Ovary (tissue), 9 donors: ENCODE results near the gene TENM3. TPM values are rescaled to one million over a fixed set of nuclear protein-coding genes. Genes with fewer than 3 reads are reported as not detected.

ENCODE experiments used
- DNase-seq, 5 donors: peaks; one replicate each; pipeline ENCODE4 v3.0.0-alpha.2; 2019 to 2020
- H3K27ac ChIP-seq, 2 donors: fragments of 200-600 bp; one replicate each; pipeline versions ENCODE4 v1.5.1 to v1.8.0; 2019 to 2022
- H3K27me3 ChIP-seq: fragments of 200-600 bp; one replicate; pipeline ENCODE4 v1.8.0; 2022
- H3K36me3 ChIP-seq: fragments of 200-600 bp; sonication (generic); one replicate; pipeline ENCODE4 v1.5.1; 2019
- H3K4me1 ChIP-seq: one replicate; pipeline ENCODE4 v1.8.1; 2013; ENCODE audit warnings: mild to moderate bottlenecking, moderate library complexity; ENCODE audit not compliant: insufficient read depth
- H3K4me3 ChIP-seq: fragments of 200-600 bp; sonication (generic); one replicate; pipeline ENCODE4 v1.5.1; 2017
- H3K9me3 ChIP-seq, 2 donors: fragments of 200-600 bp in 1 of 2; sonication (generic) in 1 of 2; one replicate each; pipeline versions ENCODE4 v1.5.1 to v1.8.1; 2013 to 2019; ENCODE audit warnings: mild to moderate bottlenecking in 1 of 2, moderate library complexity in 1 of 2
- CTCF ChIP-seq, 3 donors: fragments of 450-650 bp in 2 of 3; fragments of 200-600 bp in 1 of 3; IDR thresholded peaks; one replicate each; pipeline versions ENCODE4 v1.5.1 to v1.8.0; 2016 to 2022; ENCODE audit warnings: antibody characterized with exemption in 3 of 3, mild to moderate bottlenecking in 1 of 3
- EP300 ChIP-seq: sonication (generic); formaldehyde crosslinking; IDR thresholded peaks from one replicate; pipeline ENCODE4 v1.6.1; 2017; ENCODE audit warnings: antibody characterized with exemption
- POLR2A ChIP-seq: fragments of 450-650 bp; IDR thresholded peaks from one replicate; pipeline ENCODE4 v1.6.1; 2017; ENCODE audit warnings: antibody characterized with exemption, mild to moderate bottlenecking, moderate library complexity
- WGBS, 3 donors: extraction: QIAGEN DNeasy Blood & Tissue Kit in 1 of 3; methylation state at CpG; one replicate each; pipeline versions ENCODE4 v1.1.5 to v1.1.7; 2013 to 2017; 5-methylcytosine and 5-hydroxymethylcytosine counted together
- intact Hi-C, 4 donors: fragments of 100-400 bp; cut with DNase I; formaldehyde crosslinking; loops; one replicate each; pipeline versions ENCODE4 v1.11.0 to v1.15.1; 2022 to 2023
- polyA plus RNA-seq, 2 donors: library from polyadenylated mRNA; stranded (reverse); fragments of 200-250 nt in 1 of 2; fragments of 350-450 nt in 1 of 2; fragmentation: Illumina TruSeq in 1 of 2; extraction: RNeasy Lipid Tissue Mini Kit (QIAGEN cat#74804) in 1 of 2; gene quantifications; one replicate each; pipeline ENCODE4 v1.2.3, GENCODE V29; 2013 to 2014
- total RNA-seq, 7 donors: library from RNA; depleted of rRNA in 2 of 7; stranded (reverse); fragments of >200 nt in 2 of 7; fragmentation: NEBNext Ultra II Directional in 3 of 7; extraction: Animal tissue kit (Norgen Biotek cat#: 25700) in 3 of 7; gene quantifications; one replicate each; pipeline versions ENCODE4 v1.1.0 to v1.2.4, GENCODE V29; 2016 to 2023
- donor health status: DM: no; HTN: no; CAD: no; lungs with moderate emphysema.
- donor health status: DM: no; HTN: no; CAD: no.
- donor health status: Bipolar disorder and iron deficiency.
- donor health status: DM: yes; HTN: yes; CAD: no.
- donor health status: DM: no; HTN: no; CAD: no.
- donor health status: DM: yes; HTN: yes; CAD: no.

TENM3 gene
- total and polyA plus RNA-seq, 9 donors: 0.82 to 16.1 (median 5.7) TPM

- TF ChIP-seq CTCF (IDR thresholded peaks at IDR 0.05) (no peak), EP300 (no peak), POLR2A (no peak)
- no peak for DNase-seq
- Histone ChIP-seq H3K27me3 (no peaks in the 10 kb centered on the region), H3K9me3 (no peaks in the 10 kb centered on the region), H3K4me3 (no peak overlapping the region), H3K27ac (no peak overlapping the region), H3K36me3 (no peaks in the 10 kb centered on the region), H3K4me1 (no peaks in the 10 kb centered on the region)
- intact Hi-C loops: no loop called here
- WGBS, 3 donors: 92 to 97% (median 93%) methylated on average over 8 of the region's 8 CpGs
These were observed 7.9 kb downstream of the TENM3 start for GRCh38 chr4:182251116-182251515.

- Histone ChIP-seq H3K36me3 (no peaks in the 10 kb centered on the region), H3K27ac (no peak overlapping the region), H3K9me3 (no peaks in the 10 kb centered on the region), H3K27me3 (no peaks in the 10 kb centered on the region), H3K4me1 (no peaks in the 10 kb centered on the region), H3K4me3 (no peak overlapping the region)
- intact Hi-C loops: no loop called here
- no peak for DNase-seq
- TF ChIP-seq POLR2A: no peak
- TF ChIP-seq CTCF (IDR thresholded peaks at IDR 0.05): no peak
- no peak for TF ChIP-seq EP300
- WGBS, 3 donors: 83 to 87% (median 85%) methylated on average over 4 of the region's 4 CpGs
These were observed 9.0 kb downstream of the TENM3 start for GRCh38 chr4:182252220-182252619.

GRCh38 chr4:182254026-182254780 is 11.0 kb downstream of the TENM3 start:
- WGBS, 3 donors: 78 to 84% (median 80%) methylated on average over 10 of the region's 10 CpGs
- DNase-seq: no peak
- Histone ChIP-seq H3K36me3 (no peaks in the 10 kb centered on the region), H3K4me1 (no peaks in the 10 kb centered on the region), H3K9me3 (no peaks in the 10 kb centered on the region), H3K27me3 (no peaks in the 10 kb centered on the region), H3K27ac (no peak overlapping the region), H3K4me3 (no peak overlapping the region)
- intact Hi-C loops: no loop called here
- TF ChIP-seq EP300: no peak
- no peak for TF ChIP-seq POLR2A
- TF ChIP-seq CTCF (IDR thresholded peaks at IDR 0.05): no peak

- DNase-seq: no peak
- no peak overlapping the region for H3K4me3 ChIP-seq
- no peaks in the 10 kb centered on the region for H3K27me3 ChIP-seq
- no peaks in the 10 kb centered on the region for H3K36me3 ChIP-seq
- H3K9me3 ChIP-seq: no peaks in the 10 kb centered on the region
- no peak overlapping the region for H3K27ac ChIP-seq
- 67 to 76% (median 74%) methylated on average over 8 of the region's 8 CpGs for WGBS, 3 donors
- no peak for TF ChIP-seq POLR2A
- TF ChIP-seq CTCF (IDR thresholded peaks at IDR 0.05): no peak
- no peak for TF ChIP-seq EP300
- intact Hi-C loops: no loop called here
- H3K4me1 ChIP-seq: no peaks in the 10 kb centered on the region
These were observed 12.4 kb downstream of the TENM3 start for GRCh38 chr4:182255441-182256190.
